Urothelium cell line (cell line): Measurements from ENCODE around the gene AKAP8L.

Experiments used
- DNase-seq: peaks from one replicate; pipeline ENCODE4 v3.0.0; 2011; ENCODE audit warnings: low spot score, mixed read lengths
- FAIRE-seq: peaks from 2 replicates; lab custom pipeline; 2011; peaks lifted over from hg19 to GRCh38; lab: Jason Lieb, UNC

The AKAP8L gene

GRCh38 chr19:15394426-15394825, 24.4 kb downstream of the AKAP8L start:
- no peak for FAIRE-seq
- DNase-seq, result no peak

- DNase-seq (no peak), FAIRE-seq (no peak)
Measured at GRCh38 chr19:15393963-15394362, 24.8 kb downstream of the AKAP8L start.

GRCh38 chr19:15390814-15391213, 28.0 kb downstream of the AKAP8L start:
- DNase-seq, result no peak
- no peak for FAIRE-seq

GRCh38 chr19:15381864-15382263, 36.9 kb downstream of the AKAP8L start:
- FAIRE-seq, result no peak
- DNase-seq, result no peak

GRCh38 chr19:15381429-15381828, 37.4 kb downstream of the AKAP8L start:
- FAIRE-seq (no peak), DNase-seq (no peak)

- FAIRE-seq (no peak), DNase-seq (peak; percentile 62)
Measured at GRCh38 chr19:15379999-15380647, 38.7 kb downstream of the AKAP8L start.

- DNase-seq (peak; percentile 96), FAIRE-seq (peak; percentile 86)
Measured at GRCh38 chr19:15379083-15379998, 39.4 kb downstream of the AKAP8L start, which contains the start of gene AKAP8. AKAP8 (minus strand) TSS chr19:15379787; CDS start chr19:15379731, 56 bp downstream.

- no peak for FAIRE-seq
- DNase-seq, result peak; percentile 14
Measured at GRCh38 chr19:15378534-15379082, 40.2 kb downstream of the AKAP8L start.

DNA sequence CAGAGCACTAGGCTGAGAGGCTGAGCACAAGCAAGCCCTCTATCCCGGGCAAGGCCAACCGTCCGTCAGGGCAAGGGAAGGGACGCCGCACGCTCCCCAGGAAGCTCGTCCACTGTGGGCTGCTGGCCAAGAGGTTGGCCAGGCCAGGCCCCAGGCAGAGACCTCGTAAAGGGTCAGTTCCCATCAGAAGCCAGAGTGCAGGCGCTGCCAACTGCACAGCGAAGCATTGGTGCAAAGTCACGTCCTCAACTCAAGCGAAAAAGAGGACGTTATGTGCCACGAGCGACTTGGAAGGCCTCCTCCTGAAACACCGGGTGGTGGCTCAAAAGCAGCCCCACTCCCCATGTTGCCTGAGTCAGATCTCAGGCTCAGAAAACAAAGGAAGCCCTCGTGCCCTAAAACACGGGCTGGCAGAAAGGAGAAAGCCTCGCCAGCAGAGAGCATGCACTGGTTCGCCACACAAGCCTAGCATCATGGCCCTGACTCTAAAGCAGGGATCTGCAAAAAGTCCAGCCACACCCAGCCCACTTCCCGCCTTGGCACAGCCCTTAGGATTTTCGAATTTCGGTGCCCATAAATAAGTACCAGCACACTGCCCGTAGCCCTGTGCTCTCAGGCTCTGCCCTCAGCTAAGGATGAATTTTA, 43.9 kb downstream of the AKAP8L start:
- DNase-seq, result no peak
- no peak for FAIRE-seq

DNA sequence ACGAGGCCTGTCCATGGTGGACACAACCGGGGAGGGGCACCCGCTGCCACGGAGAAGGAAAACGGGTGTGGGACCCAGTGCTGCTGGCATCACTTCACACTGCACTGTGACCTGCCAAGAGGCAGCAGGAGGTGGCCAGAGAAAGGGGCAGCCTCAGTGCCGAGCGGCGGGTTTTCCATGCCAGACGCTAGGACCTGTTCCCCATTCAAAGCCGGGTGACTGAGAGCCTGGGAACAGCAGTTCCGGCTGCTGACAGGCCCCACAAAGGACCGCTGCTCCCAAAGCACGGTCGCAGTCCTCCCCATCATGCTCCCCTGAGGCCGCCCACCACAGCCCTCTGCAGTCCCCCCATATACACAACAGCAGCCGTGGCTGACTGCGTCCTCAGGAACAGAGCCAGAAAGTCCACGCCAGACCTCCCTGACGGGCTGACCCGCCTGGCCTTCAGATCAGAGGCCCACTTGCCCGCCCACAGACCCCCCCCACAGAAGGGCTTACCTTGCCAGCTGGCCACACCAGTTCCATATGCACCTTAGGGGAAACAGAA, 44.6 kb downstream of the AKAP8L start:
- no peak for DNase-seq

DNA sequence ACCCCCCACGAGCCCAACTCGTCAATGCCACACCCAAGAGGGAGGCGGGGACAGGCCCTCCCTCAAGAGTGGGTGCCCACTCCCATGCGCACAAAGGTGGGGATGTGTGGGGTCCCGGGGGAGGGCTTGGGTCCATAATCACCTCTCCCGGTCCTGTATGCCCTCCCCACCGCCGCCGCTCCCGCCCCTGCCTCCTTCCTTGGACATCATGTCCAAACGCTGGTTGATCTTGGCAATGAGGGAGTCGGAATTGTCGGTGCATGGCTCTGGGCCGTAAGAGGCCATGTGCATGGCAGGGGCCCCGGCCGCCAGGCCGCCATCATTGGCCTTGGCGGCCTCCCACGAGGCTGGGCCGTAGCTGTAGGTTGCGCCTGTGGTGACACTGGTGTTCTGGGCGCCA, 45.1 kb downstream of the AKAP8L start:
- no peak for DNase-seq
- FAIRE-seq, result no peak

More for the DNA sequence above, 44.6 kb downstream of the AKAP8L start:
- FAIRE-seq, result no peak

- no peak for DNase-seq
- FAIRE-seq, result no peak
Measured at GRCh38 chr19:15372891-15373301, 45.9 kb downstream of the AKAP8L start.

GRCh38 chr19:15372470-15372869, 46.3 kb downstream of the AKAP8L start:
- DNase-seq (no peak), FAIRE-seq (no peak)

GRCh38 chr19:15371786-15372380, 46.9 kb downstream of the AKAP8L start:
- DNase-seq (no peak), FAIRE-seq (no peak)

DNA sequence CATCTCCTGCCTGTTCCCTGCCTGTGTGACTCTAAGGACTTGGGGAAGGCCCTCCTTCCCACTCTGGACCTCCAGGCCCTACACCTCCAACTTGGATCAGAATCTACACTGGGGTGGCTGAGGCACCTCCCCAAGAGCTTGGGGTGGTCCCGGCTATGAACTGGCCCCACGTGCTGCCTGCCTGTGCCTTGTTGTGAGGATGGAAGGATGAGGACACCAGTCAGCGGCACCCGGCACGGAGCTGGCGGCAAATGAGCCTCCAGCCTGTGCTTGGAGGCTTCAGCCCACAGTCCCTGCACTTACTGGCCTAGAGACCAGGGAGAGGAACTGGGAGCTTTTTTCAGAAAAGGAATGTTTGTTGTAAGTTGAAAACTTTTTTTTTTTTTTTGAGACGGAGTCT, 47.7 kb downstream of the AKAP8L start:
- DNase-seq, result no peak
- FAIRE-seq, result no peak

DNA sequence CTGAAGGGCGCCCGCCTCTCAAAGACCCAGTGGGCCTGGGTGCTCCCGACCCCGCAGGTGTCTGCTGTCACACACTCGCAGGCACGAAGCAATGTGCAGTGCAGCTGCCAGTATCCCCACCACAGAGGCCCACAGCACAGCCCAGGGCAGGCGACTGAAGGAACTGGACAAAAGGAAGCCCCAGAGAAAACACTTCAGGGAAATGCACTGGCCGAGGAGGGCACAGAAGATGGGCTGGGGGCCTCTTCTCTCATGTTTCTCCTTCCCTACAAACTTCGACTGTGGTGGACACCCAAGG, 49.2 kb downstream of the AKAP8L start:
- FAIRE-seq (no peak), DNase-seq (no peak)

GRCh38 chr19:15368798-15369593, 49.8 kb downstream of the AKAP8L start:
- FAIRE-seq, result no peak
- DNase-seq, result no peak

GRCh38 chr19:15368051-15368632, 50.6 kb downstream of the AKAP8L start:
- DNase-seq, result no peak

GRCh38 chr19:15367439-15367838, 51.3 kb downstream of the AKAP8L start:
- DNase-seq (no peak), FAIRE-seq (no peak)

More at GRCh38 chr19:15368051-15368632, 50.6 kb downstream of the AKAP8L start:
- no peak for FAIRE-seq
